SIG-M5 treated with dmso at 0.1 percent for 504 hours (cell line): ENCODE data around the gene WIPF2.

Experiments used
- DNase-seq: peaks from one replicate; lab custom pipeline; 2025; ENCODE audit not compliant: unreplicated experiment; lab: John Stamatoyannopoulos, UW

WIPF2 gene

GRCh38 chr17:40312893-40313667, 94.0 kb downstream of the WIPF2 start:
- no peak for DNase-seq

GRCh38 chr17:40313668-40314583, 94.8 kb downstream of the WIPF2 start:
- no peak for DNase-seq

GRCh38 chr17:40314584-40314956, 95.5 kb downstream of the WIPF2 start:
- DNase-seq: peak; percentile 50

GRCh38 chr17:40315206-40315605, 96.1 kb downstream of the WIPF2 start:
- DNase-seq: no peak

- peak; percentile 28 for DNase-seq
Observed at GRCh38 chr17:40315678-40316570, 96.8 kb downstream of the WIPF2 start.

GRCh38 chr17:40316571-40317344, 97.7 kb downstream of the WIPF2 start:
- no peak for DNase-seq

GRCh38 chr17:40317345-40317873, 98.3 kb downstream of the WIPF2 start:
- peak; percentile 59 for DNase-seq

GRCh38 chr17:40317880-40318829, 99.1 kb downstream of the WIPF2 start:
- peak; percentile 96 for DNase-seq

GRCh38 chr17:40318830-40319391, 99.8 kb downstream of the WIPF2 start:
- DNase-seq: peak; percentile 48

GRCh38 chr17:40319651-40320540, 100.8 kb downstream of the WIPF2 start:
- peak; percentile 61 for DNase-seq

- DNase-seq: peak; percentile 62
Observed at GRCh38 chr17:40320756-40321523, 101.8 kb downstream of the WIPF2 start.

- DNase-seq: peak; percentile 65
Observed at GRCh38 chr17:40321524-40321929, 102.4 kb downstream of the WIPF2 start.

- peak; percentile 65 for DNase-seq
Observed at GRCh38 chr17:40321961-40322357, 102.9 kb downstream of the WIPF2 start.

GRCh38 chr17:40322358-40323315, 103.5 kb downstream of the WIPF2 start:
- peak; percentile 99 for DNase-seq
